Keratinocyte (primary cell): Measurements from ENCODE around the gene TEX13D.

Source experiments
- CTCF ChIP-seq, 3 experiments: IDR thresholded peaks in 1 of 3; conservative IDR thresholded peaks in 1 of 3; optimal IDR thresholded peaks in 1 of 3; 2 replicates in 2 of 3; 3 replicates in 1 of 3; pipeline versions ENCODE3 to v1.5.1; 2011; ENCODE audit warnings: low read length in 3 of 3, mild to moderate bottlenecking in 3 of 3, moderate library complexity in 2 of 3, control low read depth in 1 of 3, inconsistent platforms in 1 of 3; ENCODE audit not compliant: insufficient read depth in 2 of 3; ENCODE audit errors: extremely low read depth in 1 of 3
- EZH2 ChIP-seq: IDR thresholded peaks from one replicate; pipeline ENCODE4 v1.6.1; 2012; ENCODE audit warnings: inconsistent platforms, mild to moderate bottlenecking, low read length, moderate library complexity

- no peak for TF ChIP-seq CTCF (optimal IDR thresholded peaks at IDR 0.05 in 1 of 3, IDR thresholded peaks at IDR 0.05 in 1 of 3, conservative IDR thresholded peaks at IDR 0.05 in 1 of 3; ENCODE audit: extremely low read depth in 1 of 3, insufficient read depth in 2 of 3, low read length in 3 of 3)
- no peak for TF ChIP-seq EZH2
These were observed 25.1 kb upstream of the TEX13D start for GRCh38 chrX:124307253-124307907.
